ENCODE data around the gene ITPKA. TPM values are rescaled to one million over a fixed set of nuclear protein-coding genes. Genes with fewer than 3 reads are reported as not detected.

The ITPKA gene
- polyA plus RNA-seq, 1 of the 3 experiments (the other 2 are of a cell fraction), result 2.2 TPM

- TF ChIP-seq JUND (IDR thresholded peaks at IDR 0.05) (no peak), RCOR1 (IDR thresholded peaks at IDR 0.05; ENCODE audit: low read length) (no peak), EZH2phosphoT487 (IDR thresholded peaks at IDR 0.05; ENCODE audit: borderline replicate concordance, low read depth) (no peak)
These were observed 10.2 kb upstream of the ITPKA start (continued) for GRCh38 chr15:41483519-41483918.

- TF ChIP-seq CTCF (IDR thresholded peaks at IDR 0.05) (no peak), MAX (IDR thresholded peaks at IDR 0.05; ENCODE audit: low read depth) (no peak), USF2 (IDR thresholded peaks at IDR 0.05; ENCODE audit: borderline replicate concordance, low read depth, low read length) (no peak), FOXJ3 (CRISPR knock-in tag; IDR thresholded peaks at IDR 0.05) (no peak), RFX5 (IDR thresholded peaks at IDR 0.05; ENCODE audit: low read length) (no peak), NFIC (IDR thresholded peaks at IDR 0.05; ENCODE audit: borderline replicate concordance) (no peak), CHD2 (IDR thresholded peaks at IDR 0.05; ENCODE audit: low read length, partially characterized antibody) (no peak), GABPA (IDR thresholded peaks at IDR 0.05; ENCODE audit: low read depth) (no peak), NRF1 (IDR thresholded peaks at IDR 0.05; ENCODE audit: low read depth, low read length) (no peak), SIN3A (IDR thresholded peaks at IDR 0.05; ENCODE audit: borderline replicate concordance, low read depth, low read length) (no peak), USF1 (IDR thresholded peaks at IDR 0.05; ENCODE audit: borderline replicate concordance, low read depth) (no peak), POLR2AphosphoS5 (IDR thresholded peaks at IDR 0.05; ENCODE audit: low read depth, low read length) (no peak), YY1 (IDR thresholded peaks at IDR 0.05; ENCODE audit: low read depth) (no peak), ZBTB33 (IDR thresholded peaks at IDR 0.05; ENCODE audit: borderline replicate concordance, low read depth) (no peak), SMC3 (IDR thresholded peaks at IDR 0.05; ENCODE audit: low read depth, low read length) (no peak)
- Histone ChIP-seq H3K79me2 (ENCODE audit: insufficient read depth) (no peaks in the 10 kb centered on the region), H3K4me2 (no peak overlapping the region), H3K9me3 (no peaks in the 10 kb centered on the region), H4K20me1 (ENCODE audit: insufficient read depth) (no peaks in the 10 kb centered on the region), H3K36me3 (replicated peaks in 1 of 2; ENCODE audit: control insufficient read depth in 1 of 2, insufficient read depth in 2 of 2, low read length in 1 of 2) (peaks cover 8 to 28% of the 10 kb centered on the region in 2 experiments), H3K4me3 (ENCODE audit: low read depth in 2 of 2, low read length in 1 of 2) (no peak overlapping the region), H3K4me1 (ENCODE audit: control insufficient read depth in 1 of 2, insufficient read depth in 2 of 2, low read depth in 1 of 2, low read length in 1 of 2) (no peaks in the 10 kb centered on the region), H3K9ac (no peak overlapping the region), H3K27ac (ENCODE audit: low read depth in 2 of 2, low read length in 1 of 2) (no peak overlapping the region), H3K27me3 (ENCODE audit: insufficient read depth) (no peaks in the 10 kb centered on the region), H2AFZ (ENCODE audit: low read depth) (no peak overlapping the region), H3F3A (replicated peaks; ENCODE audit: insufficient read depth) (peaks cover 3% of the 10 kb centered on the region), H3K9me2 (no peaks in the 10 kb centered on the region)
- WGBS (ENCODE audit: low lambda C conversion rate), result 90% methylated on average over 8 of the region's 11 CpGs
- no peak for DNase-seq
- CTCF ChIA-PET, result interaction anchor here (0.6 to 2.0 kb wide), 2 partner anchors 19 to 415 kb away, joined by 3 to 7 read pairs; no protein-coding TSS in a partner anchor
- POLR2A ChIA-PET, result no interaction called here
These were observed 8.6 kb upstream of the ITPKA start for GRCh38 chr15:41484937-41485625.
